Measurements from ENCODE around the gene C19orf25.

C19orf25 gene

DNA sequence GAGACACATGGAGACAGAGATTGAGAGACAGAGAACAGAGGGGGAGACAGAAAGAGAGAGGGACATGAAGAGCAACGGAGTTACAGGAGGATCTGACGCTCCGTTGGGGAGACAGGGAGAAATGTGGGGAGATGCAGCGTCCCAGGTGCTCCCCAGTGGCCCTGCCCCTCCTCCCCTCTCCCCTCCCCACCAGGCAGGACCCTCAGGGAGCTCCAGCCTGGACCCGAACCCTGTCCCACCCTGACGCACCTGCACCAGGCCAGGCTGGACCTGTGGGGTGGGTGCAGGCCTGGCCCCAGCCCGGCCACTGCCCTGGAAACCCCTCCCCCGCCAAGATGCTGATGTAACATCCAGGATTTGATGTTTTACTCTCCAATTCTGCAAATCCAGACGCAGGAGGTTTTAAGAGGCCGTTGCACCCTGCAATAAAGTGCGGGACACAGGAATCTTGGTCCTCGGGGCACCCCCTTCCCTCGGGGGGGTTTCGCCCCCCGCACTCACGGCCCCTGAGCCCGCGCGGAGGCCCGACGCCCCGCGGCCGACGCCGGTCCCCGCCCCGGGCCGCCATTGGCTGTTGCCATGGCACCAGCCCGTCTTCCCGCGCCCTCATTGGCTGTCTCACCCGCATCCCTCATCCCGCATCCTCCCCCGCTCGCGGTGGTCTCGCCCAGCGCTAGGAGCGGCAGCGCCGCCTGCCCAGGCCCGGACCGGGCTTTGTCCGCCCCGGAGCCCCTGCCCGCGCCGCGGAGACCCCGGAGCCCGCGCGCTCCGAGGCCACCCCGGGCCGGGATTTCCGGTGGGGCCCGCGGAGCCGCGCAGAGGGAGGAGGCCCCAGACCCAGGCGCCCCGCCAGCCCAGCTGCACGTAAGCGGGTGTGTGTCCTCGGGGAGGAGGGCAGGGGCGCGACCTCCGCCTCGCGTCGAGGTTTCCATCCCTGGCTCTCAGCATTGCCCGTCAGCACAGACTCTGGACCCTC is 29.3 kb downstream of the C19orf25 start, which contains the start of gene APC2:
TSS of gene APC2 (plus strand) at position 655 of the 976 bp plus-strand sequence. CDS start 2,881 bp downstream, outside the sequence.
- no peak within 1 kb of the TSS for H3K4me2 ChIP-seq (ENCODE audit: low read length)
- no peak within 1 kb of the TSS for H3K4me3 ChIP-seq (ENCODE audit: low read length)
- H2BK5ac ChIP-seq (ENCODE audit: low read length): no peak within 1 kb of the TSS
- no peak within 1 kb of the TSS for H4K5ac ChIP-seq (ENCODE audit: low read length)
- no peak within 1 kb of the TSS for H3K9ac ChIP-seq (ENCODE audit: low read length)
- no peak within 1 kb of the TSS for H4K8ac ChIP-seq (ENCODE audit: low read depth, low read length)
- H3K4ac ChIP-seq (ENCODE audit: low read depth, low read length): no peak within 1 kb of the TSS
- no peaks in the 10 kb centered on the region for H3K36me3 ChIP-seq (ENCODE audit: control insufficient read depth, insufficient read depth, low read length)
- H3K56ac ChIP-seq (ENCODE audit: low read length): no peak within 1 kb of the TSS
- H3K79me1 ChIP-seq (ENCODE audit: low read length): no peaks in the 10 kb centered on the region
- WGBS (ENCODE audit: extremely low coverage, insufficient coverage, low lambda C conversion rate): no CpG with 5 or more reads among the region's 74 CpGs
- no peak within 1 kb of the TSS for H2AK5ac ChIP-seq (ENCODE audit: low read length)
- no peak within 1 kb of the TSS for H3K23ac ChIP-seq (ENCODE audit: low read length)
- peak; percentile 73 for DNase-seq
- H2BK120ac ChIP-seq (ENCODE audit: low read depth, low read length): no peak within 1 kb of the TSS
- H3K27me3 ChIP-seq (ENCODE audit: insufficient read depth, low read length, poor library complexity): peaks cover 28% of the 10 kb centered on the region
- no peaks in the 10 kb centered on the region for H3K4me1 ChIP-seq (ENCODE audit: control insufficient read depth, low read depth, low read length)
- H3K79me2 ChIP-seq (ENCODE audit: control insufficient read depth, insufficient read depth, low read length): no peaks in the 10 kb centered on the region
- H3K18ac ChIP-seq (ENCODE audit: low read length): no peak within 1 kb of the TSS
- no peak within 1 kb of the TSS for H2BK15ac ChIP-seq (replicated peaks; ENCODE audit: low read depth)
- H3K27ac ChIP-seq (ENCODE audit: low read depth, low read length): no peak within 1 kb of the TSS

DNA sequence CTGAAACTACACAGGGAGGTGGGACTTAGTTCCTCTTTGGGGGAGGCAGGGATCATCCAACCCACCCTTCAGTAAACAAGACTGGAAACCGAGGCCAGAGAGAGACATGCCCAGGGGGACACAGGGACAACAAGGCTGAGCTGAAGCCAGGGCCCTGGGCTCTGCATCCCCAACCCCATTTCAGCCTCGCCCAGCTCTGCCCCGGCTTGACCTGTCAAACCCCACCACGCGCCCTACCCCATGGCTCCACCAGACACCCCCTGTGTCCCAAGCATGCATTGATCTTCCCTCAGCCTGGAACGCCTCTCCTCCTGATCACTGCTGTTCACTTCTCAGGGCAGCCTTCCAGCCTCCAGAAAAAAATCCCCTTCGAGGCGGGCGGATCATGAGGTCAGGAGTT is 31.1 kb downstream of the C19orf25 start:
- no peaks in the 10 kb centered on the region for H3K36me3 ChIP-seq (ENCODE audit: control insufficient read depth, insufficient read depth, low read length)
- no peak overlapping the region for H3K18ac ChIP-seq (ENCODE audit: low read length)
- H3K23ac ChIP-seq (ENCODE audit: low read length): no peak overlapping the region
- H3K9ac ChIP-seq (ENCODE audit: low read length): no peak overlapping the region
- no peak overlapping the region for H3K4ac ChIP-seq (ENCODE audit: low read depth, low read length)
- no peak overlapping the region for H3K27ac ChIP-seq (ENCODE audit: low read depth, low read length)
- H3K79me2 ChIP-seq (ENCODE audit: control insufficient read depth, insufficient read depth, low read length): no peaks in the 10 kb centered on the region
- peaks cover 28% of the 10 kb centered on the region for H3K27me3 ChIP-seq (ENCODE audit: insufficient read depth, low read length, poor library complexity)
- no peak overlapping the region for H4K5ac ChIP-seq (ENCODE audit: low read length)
- H3K4me3 ChIP-seq (ENCODE audit: low read length): no peak overlapping the region
- no peak overlapping the region for H2BK5ac ChIP-seq (ENCODE audit: low read length)
- no peak for DNase-seq
- H3K56ac ChIP-seq (ENCODE audit: low read length): no peak overlapping the region
- H2BK120ac ChIP-seq (ENCODE audit: low read depth, low read length): no peak overlapping the region
- no peak overlapping the region for H2AK5ac ChIP-seq (ENCODE audit: low read length)
- no peaks in the 10 kb centered on the region for H3K4me1 ChIP-seq (ENCODE audit: control insufficient read depth, low read depth, low read length)
- H4K8ac ChIP-seq (ENCODE audit: low read depth, low read length): no peak overlapping the region
- H2BK15ac ChIP-seq (replicated peaks; ENCODE audit: low read depth): no peak overlapping the region
- no peak overlapping the region for H3K4me2 ChIP-seq (ENCODE audit: low read length)
- H3K79me1 ChIP-seq (ENCODE audit: low read length): no peaks in the 10 kb centered on the region
- WGBS (ENCODE audit: extremely low coverage, insufficient coverage, low lambda C conversion rate): no CpG with 5 or more reads among the region's 9 CpGs

DNA sequence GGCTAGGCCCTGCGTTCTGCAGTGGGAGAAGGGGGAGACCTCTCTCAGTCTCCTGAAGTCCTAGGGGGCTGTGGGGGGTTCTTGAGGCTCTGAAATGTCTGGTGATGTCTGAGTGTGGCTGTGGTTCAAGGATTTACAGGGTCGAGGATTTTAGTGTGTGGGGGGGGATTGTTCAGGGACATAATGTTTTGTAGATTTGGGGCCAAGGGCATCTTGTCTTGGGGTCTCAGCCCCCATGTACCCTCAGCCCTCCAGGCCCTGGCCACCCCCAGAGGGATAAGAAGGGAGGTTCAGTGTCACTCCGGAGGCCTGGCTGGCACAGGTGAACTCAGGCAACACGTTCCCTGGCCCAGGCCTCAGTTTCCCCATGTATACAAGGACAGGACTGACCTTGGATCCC is 31.5 kb downstream of the C19orf25 start:
- Histone ChIP-seq H3K4me3 (ENCODE audit: low read length) (no peak overlapping the region), H3K4me2 (ENCODE audit: low read length) (no peak overlapping the region), H2BK5ac (ENCODE audit: low read length) (no peak overlapping the region), H2BK15ac (replicated peaks; ENCODE audit: low read depth) (no peak overlapping the region), H3K56ac (ENCODE audit: low read length) (no peak overlapping the region), H3K18ac (ENCODE audit: low read length) (no peak overlapping the region), H4K5ac (ENCODE audit: low read length) (no peak overlapping the region), H3K4ac (ENCODE audit: low read depth, low read length) (no peak overlapping the region), H3K9ac (ENCODE audit: low read length) (no peak overlapping the region), H3K79me2 (ENCODE audit: control insufficient read depth, insufficient read depth, low read length) (no peaks in the 10 kb centered on the region), H3K27me3 (ENCODE audit: insufficient read depth, low read length, poor library complexity) (peaks cover 28% of the 10 kb centered on the region), H3K36me3 (ENCODE audit: control insufficient read depth, insufficient read depth, low read length) (no peaks in the 10 kb centered on the region), H3K4me1 (ENCODE audit: control insufficient read depth, low read depth, low read length) (no peaks in the 10 kb centered on the region), H2BK120ac (ENCODE audit: low read depth, low read length) (no peak overlapping the region), H2AK5ac (ENCODE audit: low read length) (no peak overlapping the region), H3K27ac (ENCODE audit: low read depth, low read length) (no peak overlapping the region), H3K23ac (ENCODE audit: low read length) (no peak overlapping the region), H4K8ac (ENCODE audit: low read depth, low read length) (no peak overlapping the region), H3K79me1 (ENCODE audit: low read length) (no peaks in the 10 kb centered on the region)
- no CpG with 5 or more reads among the region's 4 CpGs for WGBS (ENCODE audit: extremely low coverage, insufficient coverage, low lambda C conversion rate)
- DNase-seq: no peak

DNA sequence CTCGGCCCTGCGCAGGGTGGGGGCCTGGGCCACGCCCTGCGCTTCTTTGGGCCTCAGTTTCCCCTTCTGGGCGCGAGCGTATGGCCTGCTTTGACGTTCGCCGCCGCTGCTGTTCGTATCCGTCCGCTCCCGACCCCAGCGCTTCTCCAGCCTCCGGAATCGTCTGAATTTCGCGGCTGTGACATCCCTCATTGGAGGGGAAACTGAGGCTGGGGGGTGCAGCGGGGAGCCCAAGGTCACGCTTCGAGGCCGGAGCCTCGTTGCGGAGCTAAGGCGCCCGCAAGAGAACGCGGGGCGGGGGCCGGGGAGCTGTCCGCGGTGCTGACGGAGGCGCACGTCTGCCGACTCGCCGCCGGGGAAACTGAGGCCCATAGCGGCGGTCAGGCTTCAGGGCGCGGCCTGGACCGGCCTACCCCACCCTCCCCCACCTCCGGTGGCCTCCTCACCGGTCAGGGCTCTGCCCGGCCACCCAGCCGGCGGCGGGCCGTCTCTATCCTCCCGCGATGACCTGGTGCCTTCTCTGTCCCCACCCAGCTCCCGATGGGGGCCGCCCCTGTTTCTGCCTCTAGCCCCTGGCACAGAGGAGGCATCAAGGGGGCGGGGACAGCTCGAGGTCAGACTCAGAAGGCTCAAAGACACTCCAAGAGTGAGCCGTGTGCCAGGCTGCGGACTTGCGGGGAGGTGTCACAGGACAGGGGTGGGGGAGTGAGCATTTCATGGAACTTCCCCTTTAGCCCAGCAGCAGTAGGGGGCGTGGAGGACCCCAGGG is 32.1 kb downstream of the C19orf25 start:
- no peak overlapping the region for H4K8ac ChIP-seq (ENCODE audit: low read depth, low read length)
- H2BK120ac ChIP-seq (ENCODE audit: low read depth, low read length): no peak overlapping the region
- peaks cover 28% of the 10 kb centered on the region for H3K27me3 ChIP-seq (ENCODE audit: insufficient read depth, low read length, poor library complexity)
- no peak overlapping the region for H3K18ac ChIP-seq (ENCODE audit: low read length)
- H3K79me2 ChIP-seq (ENCODE audit: control insufficient read depth, insufficient read depth, low read length): no peaks in the 10 kb centered on the region
- no peak overlapping the region for H3K4me3 ChIP-seq (ENCODE audit: low read length)
- H3K27ac ChIP-seq (ENCODE audit: low read depth, low read length): no peak overlapping the region
- no peak for DNase-seq
- H3K79me1 ChIP-seq (ENCODE audit: low read length): no peaks in the 10 kb centered on the region
- WGBS (ENCODE audit: extremely low coverage, insufficient coverage, low lambda C conversion rate): no CpG with 5 or more reads among the region's 63 CpGs
- H3K36me3 ChIP-seq (ENCODE audit: control insufficient read depth, insufficient read depth, low read length): peaks cover 4% of the 10 kb centered on the region
- H3K4me1 ChIP-seq (ENCODE audit: control insufficient read depth, low read depth, low read length): no peaks in the 10 kb centered on the region
- H2AK5ac ChIP-seq (ENCODE audit: low read length): no peak overlapping the region
- H2BK5ac ChIP-seq (ENCODE audit: low read length): no peak overlapping the region
- no peak overlapping the region for H3K4me2 ChIP-seq (ENCODE audit: low read length)
- H3K23ac ChIP-seq (ENCODE audit: low read length): no peak overlapping the region
- H3K4ac ChIP-seq (ENCODE audit: low read depth, low read length): no peak overlapping the region
- H3K56ac ChIP-seq (ENCODE audit: low read length): no peak overlapping the region
- H3K9ac ChIP-seq (ENCODE audit: low read length): no peak overlapping the region
- no peak overlapping the region for H4K5ac ChIP-seq (ENCODE audit: low read length)
- H2BK15ac ChIP-seq (replicated peaks; ENCODE audit: low read depth): no peak overlapping the region

DNA sequence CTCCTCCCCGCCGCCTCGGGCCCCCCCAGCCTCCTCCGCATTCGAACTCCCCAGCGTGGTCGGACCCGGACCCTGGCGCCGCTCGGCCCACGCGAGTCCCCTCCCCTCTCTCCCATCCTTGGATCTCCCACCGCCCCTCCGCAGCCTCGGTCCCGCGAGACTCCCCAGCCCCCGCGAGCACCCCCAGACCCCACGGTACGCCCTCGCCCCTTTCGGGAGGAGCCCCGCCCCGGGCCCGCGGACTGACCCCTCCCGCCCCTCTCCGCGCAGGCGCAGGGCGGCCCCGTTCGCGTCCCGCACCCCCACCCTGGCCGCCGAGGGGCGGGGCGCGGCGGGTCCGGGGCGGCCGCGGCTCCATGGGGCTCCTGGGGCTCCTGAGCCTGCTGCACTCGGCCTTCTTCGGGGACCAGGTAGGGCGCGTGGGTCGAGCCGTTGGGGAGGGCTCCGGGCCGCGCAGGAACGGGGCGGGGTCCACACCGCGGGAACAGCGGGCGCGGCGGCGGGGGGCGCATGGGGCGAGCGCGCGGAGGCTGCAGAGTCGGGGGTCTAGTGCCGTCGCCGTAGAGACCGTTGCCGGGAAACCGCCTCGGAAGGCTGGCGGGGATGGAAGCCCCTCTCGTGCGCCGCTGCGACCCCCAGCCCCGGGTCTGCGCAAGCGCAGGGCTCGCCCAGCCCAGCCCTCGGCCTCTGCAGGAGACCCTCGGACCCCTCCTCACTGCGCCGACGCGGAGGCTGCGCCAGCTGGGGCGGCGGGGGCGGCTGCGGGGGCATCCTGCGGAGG is 32.9 kb downstream of the C19orf25 start:
- Histone ChIP-seq H3K4ac (ENCODE audit: low read depth, low read length) (no peak overlapping the region), H3K36me3 (ENCODE audit: control insufficient read depth, insufficient read depth, low read length) (peaks cover 8% of the 10 kb centered on the region), H2AK5ac (ENCODE audit: low read length) (no peak overlapping the region), H3K56ac (ENCODE audit: low read length) (no peak overlapping the region), H3K23ac (ENCODE audit: low read length) (no peak overlapping the region), H4K8ac (ENCODE audit: low read depth, low read length) (no peak overlapping the region), H2BK120ac (ENCODE audit: low read depth, low read length) (no peak overlapping the region), H3K4me3 (ENCODE audit: low read length) (no peak overlapping the region), H2BK15ac (replicated peaks; ENCODE audit: low read depth) (no peak overlapping the region), H3K4me2 (ENCODE audit: low read length) (no peak overlapping the region), H3K18ac (ENCODE audit: low read length) (no peak overlapping the region), H3K79me1 (ENCODE audit: low read length) (peaks cover 1% of the 10 kb centered on the region), H3K27me3 (ENCODE audit: insufficient read depth, low read length, poor library complexity) (peaks cover 28% of the 10 kb centered on the region), H3K4me1 (ENCODE audit: control insufficient read depth, low read depth, low read length) (no peaks in the 10 kb centered on the region), H3K79me2 (ENCODE audit: control insufficient read depth, insufficient read depth, low read length) (peaks cover under 1% of the 10 kb centered on the region), H3K9ac (ENCODE audit: low read length) (no peak overlapping the region), H4K5ac (ENCODE audit: low read length) (no peak overlapping the region), H3K27ac (ENCODE audit: low read depth, low read length) (no peak overlapping the region), H2BK5ac (ENCODE audit: low read length) (no peak overlapping the region)
- WGBS (ENCODE audit: extremely low coverage, insufficient coverage, low lambda C conversion rate): no CpG with 5 or more reads among the region's 99 CpGs
- no peak for DNase-seq

All from mesendoderm (in vitro differentiated cells).